Measurements from ENCODE around the gene PLAGL1.

DNA sequence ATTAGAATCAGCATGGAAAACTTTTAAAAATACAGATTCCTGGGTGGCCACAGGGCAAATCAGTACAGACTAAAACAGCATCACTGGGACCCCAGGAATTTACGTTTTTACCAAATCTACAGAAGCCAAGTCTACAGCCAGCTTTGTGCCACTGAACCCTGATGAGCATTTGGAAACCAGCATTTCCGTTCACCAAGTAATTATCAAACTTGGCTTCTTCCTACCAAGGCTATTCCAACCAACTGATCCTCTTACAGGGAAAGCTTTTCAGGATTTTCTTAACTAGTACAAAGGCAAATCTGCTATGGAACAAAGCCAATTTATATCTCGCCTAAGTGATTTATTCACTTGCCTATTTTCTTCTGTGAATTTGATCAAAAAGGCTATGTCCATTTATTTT is 47.0 kb downstream of the PLAGL1 start:
- TF ChIP-seq, protein P1, sequence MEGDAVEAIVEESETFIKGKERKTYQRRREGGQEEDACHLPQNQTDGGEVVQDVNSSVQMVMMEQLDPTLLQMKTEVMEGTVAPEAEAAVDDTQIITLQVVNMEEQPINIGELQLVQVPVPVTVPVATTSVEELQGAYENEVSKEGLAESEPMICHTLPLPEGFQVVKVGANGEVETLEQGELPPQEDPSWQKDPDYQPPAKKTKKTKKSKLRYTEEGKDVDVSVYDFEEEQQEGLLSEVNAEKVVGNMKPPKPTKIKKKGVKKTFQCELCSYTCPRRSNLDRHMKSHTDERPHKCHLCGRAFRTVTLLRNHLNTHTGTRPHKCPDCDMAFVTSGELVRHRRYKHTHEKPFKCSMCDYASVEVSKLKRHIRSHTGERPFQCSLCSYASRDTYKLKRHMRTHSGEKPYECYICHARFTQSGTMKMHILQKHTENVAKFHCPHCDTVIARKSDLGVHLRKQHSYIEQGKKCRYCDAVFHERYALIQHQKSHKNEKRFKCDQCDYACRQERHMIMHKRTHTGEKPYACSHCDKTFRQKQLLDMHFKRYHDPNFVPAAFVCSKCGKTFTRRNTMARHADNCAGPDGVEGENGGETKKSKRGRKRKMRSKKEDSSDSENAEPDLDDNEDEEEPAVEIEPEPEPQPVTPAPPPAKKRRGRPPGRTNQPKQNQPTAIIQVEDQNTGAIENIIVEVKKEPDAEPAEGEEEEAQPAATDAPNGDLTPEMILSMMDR (IDR thresholded peaks at IDR 0.05): no peak
- no peak for TF ChIP-seq POLR2AphosphoS5 (IDR thresholded peaks at IDR 0.05)
- no peak for TF ChIP-seq POLR2A (IDR thresholded peaks at IDR 0.05)
